Subcutaneous adipose tissue (tissue), 4 donors: Measurements from ENCODE around the gene MGAT5B. TPM values are rescaled to one million over a fixed set of nuclear protein-coding genes. Genes with fewer than 3 reads are reported as not detected.

Experiments used
- total RNA-seq, 4 donors: library from RNA; depleted of rRNA; stranded (reverse); fragments of >200 nt; gene quantifications; one replicate each; pipeline ENCODE4 v1.1.0, GENCODE V29; 2016
- TF ChIP-seq, protein P1 (sequence below): fragments of 450-650 bp; IDR thresholded peaks from one replicate; pipeline ENCODE4 v1.5.1; 2016; ENCODE audit warnings: low read depth, mild to moderate bottlenecking, control low read depth, antibody characterized with exemption, moderate library complexity

MGAT5B gene
- total RNA-seq, 4 donors from 2014 or later = 0.19 to 0.88 TPM; not detected in 2

DNA sequence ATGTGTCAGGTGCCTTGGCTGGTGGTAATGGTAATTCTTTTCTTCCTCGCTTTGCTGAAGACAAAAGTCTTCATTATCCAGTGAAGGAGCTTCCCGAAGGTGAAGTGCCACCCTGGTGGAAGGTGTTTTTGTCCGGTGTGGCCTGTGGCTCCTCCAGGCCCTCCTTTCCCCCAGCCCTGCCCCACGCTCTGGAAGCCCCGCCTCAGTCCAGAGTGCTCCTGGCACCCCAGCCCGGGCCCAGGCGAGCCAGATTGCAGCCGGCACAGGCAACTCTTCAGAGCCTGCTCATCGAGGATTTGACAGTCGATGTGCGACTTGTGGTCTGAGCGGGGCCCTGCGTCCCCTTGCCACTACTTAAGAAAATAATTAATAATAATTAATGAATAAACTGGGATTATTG, 93.7 kb downstream of the MGAT5B start:
- TF ChIP-seq, protein P1, sequence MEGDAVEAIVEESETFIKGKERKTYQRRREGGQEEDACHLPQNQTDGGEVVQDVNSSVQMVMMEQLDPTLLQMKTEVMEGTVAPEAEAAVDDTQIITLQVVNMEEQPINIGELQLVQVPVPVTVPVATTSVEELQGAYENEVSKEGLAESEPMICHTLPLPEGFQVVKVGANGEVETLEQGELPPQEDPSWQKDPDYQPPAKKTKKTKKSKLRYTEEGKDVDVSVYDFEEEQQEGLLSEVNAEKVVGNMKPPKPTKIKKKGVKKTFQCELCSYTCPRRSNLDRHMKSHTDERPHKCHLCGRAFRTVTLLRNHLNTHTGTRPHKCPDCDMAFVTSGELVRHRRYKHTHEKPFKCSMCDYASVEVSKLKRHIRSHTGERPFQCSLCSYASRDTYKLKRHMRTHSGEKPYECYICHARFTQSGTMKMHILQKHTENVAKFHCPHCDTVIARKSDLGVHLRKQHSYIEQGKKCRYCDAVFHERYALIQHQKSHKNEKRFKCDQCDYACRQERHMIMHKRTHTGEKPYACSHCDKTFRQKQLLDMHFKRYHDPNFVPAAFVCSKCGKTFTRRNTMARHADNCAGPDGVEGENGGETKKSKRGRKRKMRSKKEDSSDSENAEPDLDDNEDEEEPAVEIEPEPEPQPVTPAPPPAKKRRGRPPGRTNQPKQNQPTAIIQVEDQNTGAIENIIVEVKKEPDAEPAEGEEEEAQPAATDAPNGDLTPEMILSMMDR = no peak

DNA sequence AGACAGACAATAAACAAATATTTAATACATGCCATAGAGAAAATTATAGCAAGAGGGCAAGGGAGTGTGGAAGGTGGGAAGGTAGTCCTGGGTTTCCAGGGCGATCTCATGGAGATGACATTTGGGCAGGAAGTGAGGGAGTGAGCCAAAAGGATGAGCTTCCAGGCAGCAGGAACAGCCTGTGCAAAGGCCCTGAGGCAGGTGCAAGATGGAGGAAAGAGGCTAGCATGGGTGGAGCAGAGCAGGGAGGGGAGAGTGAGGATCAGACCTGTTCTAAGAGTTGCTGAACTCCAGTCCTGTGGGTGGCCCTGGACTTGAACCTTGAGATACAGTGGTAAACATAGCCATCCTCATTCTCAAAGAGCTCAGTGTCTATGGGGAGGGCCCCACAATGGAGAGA, 94.7 kb downstream of the MGAT5B start:
- TF ChIP-seq, protein P1 = no peak

- TF ChIP-seq, protein P1 = no peak
These were observed 97.8 kb downstream of the MGAT5B start for GRCh38 chr17:76966016-76966415.

GRCh38 chr17:76966486-76967181, 98.4 kb downstream of the MGAT5B start:
- TF ChIP-seq, protein P1 = no peak

- TF ChIP-seq, protein P1 = no peak
These were observed 99.6 kb downstream of the MGAT5B start for GRCh38 chr17:76967762-76968161.

DNA sequence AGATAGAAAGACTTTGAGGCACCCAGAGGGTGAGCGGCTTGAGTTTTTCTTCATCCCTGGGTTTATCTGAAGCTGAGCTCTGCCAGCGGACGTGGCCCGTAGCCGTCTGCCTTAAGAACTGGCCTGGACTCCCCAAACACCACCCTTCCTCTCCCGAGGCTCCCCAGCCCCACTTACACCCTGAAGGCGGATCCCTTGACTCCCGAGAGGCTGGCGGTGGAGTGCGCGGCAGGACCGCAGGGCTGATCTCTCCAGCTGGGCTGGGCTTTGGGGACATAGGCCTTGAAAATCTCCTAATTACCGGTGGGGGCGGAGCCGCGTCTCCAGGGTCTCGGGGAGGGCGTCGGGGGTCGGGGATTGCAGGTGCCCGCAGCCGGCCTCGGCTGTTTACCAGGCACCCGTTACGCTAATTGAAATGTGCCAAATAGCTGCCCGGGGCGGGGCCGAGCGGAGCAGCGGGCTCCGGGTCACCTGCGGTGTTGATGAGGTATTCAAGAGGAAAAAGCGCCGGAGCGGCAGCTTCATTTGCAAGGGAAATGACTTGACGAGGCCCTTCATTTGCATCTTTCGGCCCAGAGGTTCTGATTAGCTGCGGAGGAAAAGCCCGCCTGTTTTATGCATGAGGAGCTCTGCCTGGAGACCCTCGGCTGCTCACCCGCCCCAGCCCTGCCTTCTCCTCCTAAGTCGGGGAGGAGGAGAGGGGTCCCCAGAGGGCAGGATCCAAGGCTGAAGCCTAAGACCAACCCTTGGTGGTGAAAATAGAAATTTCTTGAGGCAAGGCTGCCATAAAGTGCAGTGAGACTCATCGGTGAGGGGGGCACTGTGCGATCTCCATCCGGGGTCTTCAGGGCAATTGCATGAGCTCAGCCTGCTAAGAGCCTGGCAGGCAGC, 100.7 kb downstream of the MGAT5B start:
- TF ChIP-seq, protein P1 = no peak

DNA sequence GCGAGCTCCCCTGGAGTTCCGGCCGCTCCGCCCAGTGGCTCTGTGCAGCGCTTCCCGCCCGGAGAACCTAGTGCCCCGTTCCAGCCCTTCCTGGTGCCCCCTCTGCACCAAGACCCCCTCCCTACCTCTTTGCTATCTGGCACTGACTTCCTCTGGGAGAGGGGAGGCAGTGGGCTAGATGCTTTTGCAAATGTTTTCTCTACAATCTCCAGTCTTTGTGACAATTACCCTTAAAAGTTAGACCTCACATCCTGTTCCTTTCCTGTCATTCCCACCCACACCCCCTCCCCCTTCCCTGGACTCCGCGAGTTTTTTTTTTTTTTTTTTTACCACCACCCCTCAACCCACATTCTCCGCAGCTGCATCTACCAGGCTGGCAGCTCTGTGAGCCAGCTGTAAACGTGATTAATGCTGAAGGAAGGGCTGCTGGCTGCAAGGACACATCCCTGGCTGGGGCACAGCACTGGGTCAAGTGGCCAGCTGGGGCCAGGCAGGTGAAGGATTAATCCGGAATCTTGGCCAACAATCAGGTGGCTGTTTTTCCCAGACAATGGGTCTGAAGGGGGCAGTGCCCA, 101.5 kb downstream of the MGAT5B start:
- TF ChIP-seq, protein P1 = no peak
